Body of pancreas (tissue), 4 donors: Measurements from ENCODE around the gene THAP7.

Experiments used
- CTCF ChIP-seq, 7 experiments: fragments of 450-650 bp in 4 of 7; fragments of 200-600 bp in 3 of 7; sonication (generic) in 3 of 7; IDR thresholded peaks; one replicate each; pipeline ENCODE4 v1.5.1; 2016 to 2019; ENCODE audit warnings: antibody characterized with exemption in 7 of 7
- POLR2A ChIP-seq, 3 donors: fragments of 450-650 bp; IDR thresholded peaks; one replicate each; pipeline ENCODE4 v1.6.1; 2016; ENCODE audit warnings: antibody characterized with exemption in 3 of 3, mild to moderate bottlenecking in 2 of 3

GRCh38 chr22:20964090-20964798, 37.7 kb downstream of the THAP7 start:
- no peak for TF ChIP-seq CTCF (IDR thresholded peaks at IDR 0.05)
- no peak for TF ChIP-seq POLR2A (IDR thresholded peaks at IDR 0.05)
